Measurements from ENCODE around the gene ADAMTS2. TPM values are rescaled to one million over a fixed set of nuclear protein-coding genes. Genes with fewer than 3 reads are reported as not detected.

Gene ADAMTS2
- total RNA-seq, 1 experiment from 2014 or later: not detected

GRCh38 chr5:179152144-179152895 lies 192.9 kb downstream of the ADAMTS2 start:
- CTCF ChIA-PET: no interaction called here
- no peaks in the 10 kb centered on the region; the same call in 1 of the 2 replicates for H3K27me3 ChIP-seq (ENCODE audit: low read length)
- no TSS peak for BruUV-seq (replicated peaks)

GRCh38 chr5:179151286-179152118 lies 193.8 kb downstream of the ADAMTS2 start:
- Histone ChIP-seq H3K4me2 (ENCODE audit: low read length) (no peak overlapping the region), H3F3A (ENCODE audit: low read length, unreplicated experiment) (no peaks in the 10 kb centered on the region), H4K20me1 (ENCODE audit: low read length) (no peaks in the 10 kb centered on the region), H3K9me3 (ENCODE audit: low read length) (no peaks in the 10 kb centered on the region), H3K27me3 (ENCODE audit: low read length) (no peaks in the 10 kb centered on the region), H3K9ac (ENCODE audit: low read length) (no peak overlapping the region), H3K36me3 (ENCODE audit: low read depth, low read length) (no peaks in the 10 kb centered on the region), H2AFZ (ENCODE audit: low read length) (no peak overlapping the region), H3K4me1 (ENCODE audit: insufficient read depth, low read length) (no peaks in the 10 kb centered on the region), H3K79me2 (ENCODE audit: low read length) (no peaks in the 10 kb centered on the region), H3K9me2 (replicated peaks; ENCODE audit: low read length) (no peaks in the 10 kb centered on the region), H3K4me3 (ENCODE audit: low read length) (no peak overlapping the region), H3K27ac (ENCODE audit: low read length) (no peak overlapping the region)
- ATAC-seq: no peak
- BruUV-seq (replicated peaks): no TSS peak
- ChIA-PET POLR2A (ENCODE audit: unreplicated experiment) (no interaction called here), CTCF (no interaction called here)
- no peak for DNase-seq
- TF ChIP-seq EZH2phosphoT487 (IDR thresholded peaks at IDR 0.05; ENCODE audit: borderline replicate concordance, low read length) (no peak), CTCF (conservative IDR thresholded peaks at IDR 0.05; ENCODE audit: low read depth, low read length) (no peak), EZH2 (IDR thresholded peaks at IDR 0.05; ENCODE audit: low read length, unreplicated experiment) (no peak)
- intact Hi-C loops (cut with micrococcal nuclease): no loop called here

More at GRCh38 chr5:179152144-179152895, 192.9 kb downstream of the ADAMTS2 start:
- H3K4me3 ChIP-seq (ENCODE audit: low read length): no peak overlapping the region
- no peaks in the 10 kb centered on the region for H3F3A ChIP-seq (ENCODE audit: low read length, unreplicated experiment)
- no peaks in the 10 kb centered on the region for H4K20me1 ChIP-seq (ENCODE audit: low read length)
- intact Hi-C loops (cut with micrococcal nuclease): no loop called here
- POLR2A ChIA-PET (ENCODE audit: unreplicated experiment): no interaction called here
- no peak for ATAC-seq
- H3K9me2 ChIP-seq (replicated peaks; ENCODE audit: low read length): no peaks in the 10 kb centered on the region
- no peaks in the 10 kb centered on the region for H3K36me3 ChIP-seq (ENCODE audit: low read depth, low read length)
- H3K79me2 ChIP-seq (ENCODE audit: low read length): no peaks in the 10 kb centered on the region
- DNase-seq: no peak
- H3K9ac ChIP-seq (ENCODE audit: low read length): no peak overlapping the region
- H2AFZ ChIP-seq (ENCODE audit: low read length): no peak overlapping the region
- no peaks in the 10 kb centered on the region for H3K9me3 ChIP-seq (ENCODE audit: low read length)
- no peaks in the 10 kb centered on the region for H3K4me1 ChIP-seq (ENCODE audit: insufficient read depth, low read length)
- no peak overlapping the region for H3K27ac ChIP-seq (ENCODE audit: low read length)
- TF ChIP-seq CTCF (conservative IDR thresholded peaks at IDR 0.05; ENCODE audit: low read depth, low read length) (no peak), EZH2 (IDR thresholded peaks at IDR 0.05; ENCODE audit: low read length, unreplicated experiment) (no peak), EZH2phosphoT487 (IDR thresholded peaks at IDR 0.05; ENCODE audit: borderline replicate concordance, low read length) (no peak)
- H3K4me2 ChIP-seq (ENCODE audit: low read length): no peak overlapping the region
